GM12864 (cell line): ENCODE results near the gene RTKN2.

ENCODE experiments used
- DNase-seq: peaks from one replicate; pipeline ENCODE4 v3.0.0-alpha.2; 2011; ENCODE audit warnings: low read depth
- H3K4me3 ChIP-seq: 2 replicates; pipeline ENCODE4 v1.5.1; 2011; ENCODE audit warnings: mild to moderate bottlenecking, low read depth, low read length, control low read depth
- CTCF ChIP-seq: IDR thresholded peaks from 2 replicates; pipeline ENCODE4 v1.5.1; 2011; ENCODE audit warnings: low read depth, mild to moderate bottlenecking, moderate library complexity, low read length, control low read depth, inconsistent platforms; ENCODE audit errors: missing control alignments

The RTKN2 gene

GRCh38 chr10:62268399-62269114 lies at the start of gene RTKN2:
Gene RTKN2, minus strand, starts transcription at chr10:62268844. Its CDS starts 234 bp downstream, at chr10:62268610.
- no peak for DNase-seq
- peak within 1 kb of the TSS; percentile 60 for H3K4me3 ChIP-seq
- no peak for TF ChIP-seq CTCF

GRCh38 chr10:62317257-62317656 lies 48.6 kb upstream of the RTKN2 start:
- no peak overlapping the region for H3K4me3 ChIP-seq
- DNase-seq: no peak
- no peak for TF ChIP-seq CTCF

GRCh38 chr10:62309254-62309653 lies 40.6 kb upstream of the RTKN2 start:
- no peak for TF ChIP-seq CTCF
- no peak for DNase-seq
- H3K4me3 ChIP-seq: no peak overlapping the region

GRCh38 chr10:62308101-62308500 lies 39.5 kb upstream of the RTKN2 start:
- no peak overlapping the region for H3K4me3 ChIP-seq
- TF ChIP-seq CTCF: no peak
- no peak for DNase-seq

GRCh38 chr10:62307635-62308034 lies 39.0 kb upstream of the RTKN2 start:
- DNase-seq: no peak
- H3K4me3 ChIP-seq: no peak overlapping the region
- TF ChIP-seq CTCF: no peak

GRCh38 chr10:62306663-62307062 lies 38.0 kb upstream of the RTKN2 start:
- no peak overlapping the region for H3K4me3 ChIP-seq
- no peak for TF ChIP-seq CTCF
- no peak for DNase-seq

GRCh38 chr10:62305813-62306212 lies 37.2 kb upstream of the RTKN2 start:
- DNase-seq: no peak
- TF ChIP-seq CTCF: no peak
- no peak overlapping the region for H3K4me3 ChIP-seq
